ENCODE data around the gene HCRTR1.

DNA sequence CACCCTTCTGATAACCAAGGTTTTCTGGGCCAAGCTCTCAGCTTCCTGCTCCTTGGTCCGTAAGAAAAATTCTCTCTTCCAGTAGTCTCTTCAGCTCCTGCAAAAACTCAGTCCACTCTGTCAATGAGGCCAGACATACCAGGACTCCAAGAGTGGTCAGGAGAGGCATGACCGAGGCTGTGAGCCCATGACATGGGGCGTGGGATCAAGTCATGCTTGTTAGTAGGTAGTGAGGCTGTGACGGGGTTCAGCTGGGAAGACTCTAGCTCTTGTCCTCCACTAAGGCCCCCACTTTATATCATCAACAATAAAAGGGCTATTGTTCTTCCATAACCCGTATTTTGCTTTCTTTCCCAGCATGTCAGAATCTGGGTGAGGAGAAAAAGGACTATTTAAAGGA is 10.1 kb upstream of the HCRTR1 start:
- TF ChIP-seq RAD21 (conservative IDR thresholded peaks at IDR 0.05) (no peak), POLR2AphosphoS5 (IDR thresholded peaks at IDR 0.05) (no peak), MXI1 (conservative IDR thresholded peaks at IDR 0.05; ENCODE audit: poor library complexity, severe bottlenecking) (no peak)
- TF ChIP-seq, protein P1, sequence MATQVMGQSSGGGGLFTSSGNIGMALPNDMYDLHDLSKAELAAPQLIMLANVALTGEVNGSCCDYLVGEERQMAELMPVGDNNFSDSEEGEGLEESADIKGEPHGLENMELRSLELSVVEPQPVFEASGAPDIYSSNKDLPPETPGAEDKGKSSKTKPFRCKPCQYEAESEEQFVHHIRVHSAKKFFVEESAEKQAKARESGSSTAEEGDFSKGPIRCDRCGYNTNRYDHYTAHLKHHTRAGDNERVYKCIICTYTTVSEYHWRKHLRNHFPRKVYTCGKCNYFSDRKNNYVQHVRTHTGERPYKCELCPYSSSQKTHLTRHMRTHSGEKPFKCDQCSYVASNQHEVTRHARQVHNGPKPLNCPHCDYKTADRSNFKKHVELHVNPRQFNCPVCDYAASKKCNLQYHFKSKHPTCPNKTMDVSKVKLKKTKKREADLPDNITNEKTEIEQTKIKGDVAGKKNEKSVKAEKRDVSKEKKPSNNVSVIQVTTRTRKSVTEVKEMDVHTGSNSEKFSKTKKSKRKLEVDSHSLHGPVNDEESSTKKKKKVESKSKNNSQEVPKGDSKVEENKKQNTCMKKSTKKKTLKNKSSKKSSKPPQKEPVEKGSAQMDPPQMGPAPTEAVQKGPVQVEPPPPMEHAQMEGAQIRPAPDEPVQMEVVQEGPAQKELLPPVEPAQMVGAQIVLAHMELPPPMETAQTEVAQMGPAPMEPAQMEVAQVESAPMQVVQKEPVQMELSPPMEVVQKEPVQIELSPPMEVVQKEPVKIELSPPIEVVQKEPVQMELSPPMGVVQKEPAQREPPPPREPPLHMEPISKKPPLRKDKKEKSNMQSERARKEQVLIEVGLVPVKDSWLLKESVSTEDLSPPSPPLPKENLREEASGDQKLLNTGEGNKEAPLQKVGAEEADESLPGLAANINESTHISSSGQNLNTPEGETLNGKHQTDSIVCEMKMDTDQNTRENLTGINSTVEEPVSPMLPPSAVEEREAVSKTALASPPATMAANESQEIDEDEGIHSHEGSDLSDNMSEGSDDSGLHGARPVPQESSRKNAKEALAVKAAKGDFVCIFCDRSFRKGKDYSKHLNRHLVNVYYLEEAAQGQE (IDR thresholded peaks at IDR 0.05; ENCODE audit: borderline replicate concordance), result no peak
- TF ChIP-seq, protein P2, sequence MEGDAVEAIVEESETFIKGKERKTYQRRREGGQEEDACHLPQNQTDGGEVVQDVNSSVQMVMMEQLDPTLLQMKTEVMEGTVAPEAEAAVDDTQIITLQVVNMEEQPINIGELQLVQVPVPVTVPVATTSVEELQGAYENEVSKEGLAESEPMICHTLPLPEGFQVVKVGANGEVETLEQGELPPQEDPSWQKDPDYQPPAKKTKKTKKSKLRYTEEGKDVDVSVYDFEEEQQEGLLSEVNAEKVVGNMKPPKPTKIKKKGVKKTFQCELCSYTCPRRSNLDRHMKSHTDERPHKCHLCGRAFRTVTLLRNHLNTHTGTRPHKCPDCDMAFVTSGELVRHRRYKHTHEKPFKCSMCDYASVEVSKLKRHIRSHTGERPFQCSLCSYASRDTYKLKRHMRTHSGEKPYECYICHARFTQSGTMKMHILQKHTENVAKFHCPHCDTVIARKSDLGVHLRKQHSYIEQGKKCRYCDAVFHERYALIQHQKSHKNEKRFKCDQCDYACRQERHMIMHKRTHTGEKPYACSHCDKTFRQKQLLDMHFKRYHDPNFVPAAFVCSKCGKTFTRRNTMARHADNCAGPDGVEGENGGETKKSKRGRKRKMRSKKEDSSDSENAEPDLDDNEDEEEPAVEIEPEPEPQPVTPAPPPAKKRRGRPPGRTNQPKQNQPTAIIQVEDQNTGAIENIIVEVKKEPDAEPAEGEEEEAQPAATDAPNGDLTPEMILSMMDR (IDR thresholded peaks at IDR 0.05; ENCODE audit: poor library complexity, severe bottlenecking), result no peak
